Cardiac muscle cell (in vitro differentiated cells and primary cell): Measurements from ENCODE around the gene LRBA. TPM values are rescaled to one million over a fixed set of nuclear protein-coding genes. Genes with fewer than 3 reads are reported as not detected.

Source experiments
- DNase-seq, 2 donors: peaks; one replicate each; pipeline versions ENCODE4 v3.0.0 to v3.0.0-alpha.2; 2010 to 2017; ENCODE audit warnings: low read depth in 1 of 2, low spot score in 1 of 2
- H3K27ac ChIP-seq: fragments of 200-600 bp; sonication (generic); 2 replicates; pipeline ENCODE4 v1.5.1; 2016
- H3K27me3 ChIP-seq: fragments of 200-600 bp; sonication (generic); 2 replicates; pipeline ENCODE4 v1.6.0; 2016; ENCODE audit warnings: control low read depth
- H3K36me3 ChIP-seq: fragments of 200-600 bp; sonication (generic); 2 replicates; pipeline ENCODE4 v1.5.1; 2016; ENCODE audit warnings: control low read depth
- H3K4me1 ChIP-seq: fragments of 200-600 bp; sonication (generic); 2 replicates; pipeline ENCODE4 v1.8.1; 2017; ENCODE audit warnings: low read depth, mild to moderate bottlenecking, mixed run types
- H3K4me3 ChIP-seq: fragments of 200-600 bp; sonication (generic); 2 replicates; pipeline ENCODE4 v1.5.1; 2016; ENCODE audit warnings: mild to moderate bottlenecking
- H3K9me3 ChIP-seq: fragments of 200-600 bp; sonication (generic); 2 replicates; pipeline ENCODE4 v1.5.1; 2017; ENCODE audit warnings: low read depth, mild to moderate bottlenecking, control low read depth
- CTCF ChIP-seq: IDR thresholded peaks from 2 replicates; pipeline ENCODE4 v1.5.1; 2012; ENCODE audit warnings: low read depth, mild to moderate bottlenecking, low read length
- polyA plus RNA-seq: library from polyadenylated mRNA; unstranded; fragments of >200 nt; fragmentation: Nextera tagmentation; extraction: Ambion mirVana; gene quantifications from 2 replicates; pipeline ENCODE4 v1.2.1, GENCODE V29; 2016
- total RNA-seq: library from RNA; depleted of rRNA; stranded (reverse); fragments of >200 nt; gene quantifications from 2 replicates; pipeline ENCODE4 v1.2.3, GENCODE V29; 2016

The LRBA gene
- total and polyA plus RNA-seq, 2 experiments from 2014 or later = 17.7 to 58.8 TPM

- Histone ChIP-seq H3K9me3 (no peaks in the 10 kb centered on the region), H3K36me3 (no peaks in the 10 kb centered on the region)
- DNase-seq = no peak
These were observed 753.5 kb downstream of the LRBA start for GRCh38 chr4:150261571-150261970.

GRCh38 chr4:150259861-150260567, 755.1 kb downstream of the LRBA start:
- Histone ChIP-seq H3K36me3 (no peaks in the 10 kb centered on the region), H3K4me1 (peaks cover 6% of the 10 kb centered on the region), H3K27me3 (no peaks in the 10 kb centered on the region), H3K27ac (peak overlapping the region; percentile 50), H3K9me3 (no peaks in the 10 kb centered on the region), H3K4me3 (no peak overlapping the region)
- no peak for DNase-seq
- no peak for TF ChIP-seq CTCF

More at GRCh38 chr4:150261571-150261970, 753.5 kb downstream of the LRBA start:
- H3K27ac ChIP-seq = no peak overlapping the region
- no peaks in the 10 kb centered on the region for H3K27me3 ChIP-seq
- peaks cover 6% of the 10 kb centered on the region for H3K4me1 ChIP-seq
- H3K4me3 ChIP-seq = no peak overlapping the region
- TF ChIP-seq CTCF = no peak

GRCh38 chr4:150258569-150258968, 756.5 kb downstream of the LRBA start:
- H3K4me3 ChIP-seq = no peak overlapping the region
- H3K9me3 ChIP-seq = no peaks in the 10 kb centered on the region
- TF ChIP-seq CTCF = no peak
- no peak overlapping the region for H3K27ac ChIP-seq
- no peak for DNase-seq
- peaks cover 6% of the 10 kb centered on the region for H3K4me1 ChIP-seq
- no peaks in the 10 kb centered on the region for H3K36me3 ChIP-seq
- H3K27me3 ChIP-seq = no peaks in the 10 kb centered on the region

GRCh38 chr4:150256841-150257730, 758.0 kb downstream of the LRBA start:
- H3K36me3 ChIP-seq = no peaks in the 10 kb centered on the region
- no peaks in the 10 kb centered on the region for H3K9me3 ChIP-seq
- H3K4me3 ChIP-seq = no peak overlapping the region
- no peak for DNase-seq
- no peaks in the 10 kb centered on the region for H3K27me3 ChIP-seq
- H3K4me1 ChIP-seq = peaks cover 6% of the 10 kb centered on the region
- TF ChIP-seq CTCF = no peak
- no peak overlapping the region for H3K27ac ChIP-seq

GRCh38 chr4:150256225-150256620, 758.9 kb downstream of the LRBA start:
- peaks cover 6% of the 10 kb centered on the region for H3K4me1 ChIP-seq
- no peak overlapping the region for H3K4me3 ChIP-seq
- TF ChIP-seq CTCF = no peak
- H3K27me3 ChIP-seq = no peaks in the 10 kb centered on the region
- DNase-seq = peak in 1 of 2 donors; percentile 50
- H3K27ac ChIP-seq = no peak overlapping the region
- no peaks in the 10 kb centered on the region for H3K36me3 ChIP-seq
- H3K9me3 ChIP-seq = no peaks in the 10 kb centered on the region
